HEK293T (cell line): ENCODE data around the gene RUFY2.

ENCODE experiments used
- ARNT ChIP-seq: fragments of 450-650 bp; IDR thresholded peaks from 2 replicates; pipeline ENCODE4 v1.6.1; 2017; ENCODE audit warnings: mild to moderate bottlenecking
- BHLHE40 ChIP-seq: fragments of 450-650 bp; IDR thresholded peaks from 2 replicates; pipeline ENCODE4 v1.6.1; 2016; ENCODE audit warnings: mild to moderate bottlenecking, moderate library complexity, borderline replicate concordance
- ELF4 ChIP-seq: fragments of 450-650 bp; IDR thresholded peaks from 2 replicates; pipeline ENCODE4 v1.6.1; 2017; ENCODE audit warnings: antibody characterized with exemption
- FOXK2 ChIP-seq: fragments of 450-650 bp; IDR thresholded peaks from 2 replicates; pipeline ENCODE4 v1.6.1; 2016; ENCODE audit warnings: mild to moderate bottlenecking
- FOXM1 ChIP-seq: fragments of 450-650 bp; IDR thresholded peaks from 2 replicates; pipeline ENCODE4 v1.6.1; 2017; ENCODE audit warnings: mild to moderate bottlenecking, borderline replicate concordance
- LEF1 ChIP-seq: fragments of 450-650 bp; IDR thresholded peaks from 2 replicates; pipeline ENCODE4 v1.6.1; 2017; ENCODE audit warnings: mild to moderate bottlenecking, borderline replicate concordance
- NFRKB ChIP-seq: fragments of 450-650 bp; IDR thresholded peaks from 2 replicates; pipeline ENCODE4 v1.6.1; 2016; ENCODE audit warnings: mild to moderate bottlenecking, moderate library complexity
- SP1 ChIP-seq: fragments of 450-650 bp; IDR thresholded peaks from 2 replicates; pipeline ENCODE4 v1.6.1; 2017
- SUZ12 ChIP-seq: fragments of 450-650 bp; IDR thresholded peaks from 2 replicates; pipeline ENCODE4 v1.6.1; 2016; ENCODE audit warnings: mild to moderate bottlenecking

- TF ChIP-seq ARNT (no peak), SUZ12 (no peak), SP1 (no peak), NFRKB (no peak), ELF4 (no peak), FOXK2 (no peak), FOXM1 (no peak), LEF1 (no peak), BHLHE40 (no peak)
These were observed 33.8 kb upstream of the RUFY2 start for GRCh38 chr10:68440898-68441297.
